ENCODE results near the gene XAB2.

DNA sequence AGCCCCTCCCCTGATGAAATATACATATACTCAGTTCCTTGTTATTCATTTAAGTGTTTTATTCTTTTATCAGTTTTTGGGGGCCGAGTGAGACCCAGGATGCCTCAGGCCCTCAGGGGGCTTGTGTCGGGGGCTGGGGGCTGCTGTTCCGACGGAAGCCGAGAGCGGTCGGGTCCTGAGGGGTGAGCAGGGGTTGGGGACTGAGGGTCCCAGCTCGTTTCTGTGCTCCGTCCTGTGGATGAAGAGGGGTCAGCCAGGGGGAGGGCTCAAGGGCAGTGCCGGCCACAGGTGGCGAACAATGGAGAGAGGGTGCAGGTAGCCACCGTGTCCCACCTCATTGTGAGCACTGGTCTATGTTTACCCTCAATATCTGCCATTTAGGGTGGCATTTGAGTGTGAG is 2.2 kb upstream of the XAB2 start:
- TF ChIP-seq, protein P1, sequence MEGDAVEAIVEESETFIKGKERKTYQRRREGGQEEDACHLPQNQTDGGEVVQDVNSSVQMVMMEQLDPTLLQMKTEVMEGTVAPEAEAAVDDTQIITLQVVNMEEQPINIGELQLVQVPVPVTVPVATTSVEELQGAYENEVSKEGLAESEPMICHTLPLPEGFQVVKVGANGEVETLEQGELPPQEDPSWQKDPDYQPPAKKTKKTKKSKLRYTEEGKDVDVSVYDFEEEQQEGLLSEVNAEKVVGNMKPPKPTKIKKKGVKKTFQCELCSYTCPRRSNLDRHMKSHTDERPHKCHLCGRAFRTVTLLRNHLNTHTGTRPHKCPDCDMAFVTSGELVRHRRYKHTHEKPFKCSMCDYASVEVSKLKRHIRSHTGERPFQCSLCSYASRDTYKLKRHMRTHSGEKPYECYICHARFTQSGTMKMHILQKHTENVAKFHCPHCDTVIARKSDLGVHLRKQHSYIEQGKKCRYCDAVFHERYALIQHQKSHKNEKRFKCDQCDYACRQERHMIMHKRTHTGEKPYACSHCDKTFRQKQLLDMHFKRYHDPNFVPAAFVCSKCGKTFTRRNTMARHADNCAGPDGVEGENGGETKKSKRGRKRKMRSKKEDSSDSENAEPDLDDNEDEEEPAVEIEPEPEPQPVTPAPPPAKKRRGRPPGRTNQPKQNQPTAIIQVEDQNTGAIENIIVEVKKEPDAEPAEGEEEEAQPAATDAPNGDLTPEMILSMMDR (conservative IDR thresholded peaks at IDR 0.05; ENCODE audit: low read depth, low read length): no peak
- no peak for TF ChIP-seq EZH2 (IDR thresholded peaks at IDR 0.05; ENCODE audit: low read length, unreplicated experiment)

Measured in PC-3 (cell line).